ENCODE data around the gene EPN3.
A peak's percentile ranks its signal among the peaks of the same experiment; 100 is the strongest.

Gene EPN3

GRCh38 chr17:50524838-50525237 lies 7.7 kb upstream of the EPN3 start:
- H3K4me3 ChIP-seq (ENCODE audit: low read length): no peak overlapping the region
- no peaks in the 10 kb centered on the region for H3K36me3 ChIP-seq (ENCODE audit: control insufficient read depth, low read depth, low read length)
- H3K9me3 ChIP-seq (ENCODE audit: control insufficient read depth, low read depth, low read length): no peaks in the 10 kb centered on the region
- no peak overlapping the region for H3K9ac ChIP-seq (ENCODE audit: low read length)
- H3K27me3 ChIP-seq (ENCODE audit: control insufficient read depth, insufficient read depth, low read length): no peaks in the 10 kb centered on the region
- no peak overlapping the region for H3K27ac ChIP-seq (ENCODE audit: low read length)
- no peaks in the 10 kb centered on the region for H3K4me1 ChIP-seq (ENCODE audit: control insufficient read depth, low read depth, low read length)

- no peak overlapping the region for H3K27ac ChIP-seq (ENCODE audit: low read length)
- H3K27me3 ChIP-seq (ENCODE audit: control insufficient read depth, insufficient read depth, low read length): peaks cover 10% of the 10 kb centered on the region
- H3K4me1 ChIP-seq (ENCODE audit: control insufficient read depth, low read depth, low read length): no peaks in the 10 kb centered on the region
- no peak overlapping the region for H3K4me3 ChIP-seq (ENCODE audit: low read length)
- no peaks in the 10 kb centered on the region for H3K36me3 ChIP-seq (ENCODE audit: control insufficient read depth, low read depth, low read length)
- no peaks in the 10 kb centered on the region for H3K9me3 ChIP-seq (ENCODE audit: control insufficient read depth, low read depth, low read length)
- no peak overlapping the region for H3K9ac ChIP-seq (ENCODE audit: low read length)
Measured at GRCh38 chr17:50527155-50527762, 5.3 kb upstream of the EPN3 start.

GRCh38 chr17:50527949-50528474 lies 4.5 kb upstream of the EPN3 start:
- peaks cover 18% of the 10 kb centered on the region for H3K27me3 ChIP-seq (ENCODE audit: control insufficient read depth, insufficient read depth, low read length)

GRCh38 chr17:50529849-50530248 lies 2.7 kb upstream of the EPN3 start:
- Histone ChIP-seq H3K4me1 (ENCODE audit: control insufficient read depth, low read depth, low read length) (peaks cover 2% of the 10 kb centered on the region), H3K36me3 (ENCODE audit: control insufficient read depth, low read depth, low read length) (no peaks in the 10 kb centered on the region), H3K9me3 (ENCODE audit: control insufficient read depth, low read depth, low read length) (no peaks in the 10 kb centered on the region), H3K4me3 (ENCODE audit: low read length) (no peak overlapping the region), H3K9ac (ENCODE audit: low read length) (no peak overlapping the region), H3K27me3 (ENCODE audit: control insufficient read depth, insufficient read depth, low read length) (peaks cover 36% of the 10 kb centered on the region), H3K27ac (ENCODE audit: low read length) (no peak overlapping the region)

More at GRCh38 chr17:50527949-50528474, 4.5 kb upstream of the EPN3 start:
- Histone ChIP-seq H3K4me3 (ENCODE audit: low read length) (no peak overlapping the region), H3K36me3 (ENCODE audit: control insufficient read depth, low read depth, low read length) (no peaks in the 10 kb centered on the region), H3K9me3 (ENCODE audit: control insufficient read depth, low read depth, low read length) (no peaks in the 10 kb centered on the region), H3K9ac (ENCODE audit: low read length) (no peak overlapping the region), H3K4me1 (ENCODE audit: control insufficient read depth, low read depth, low read length) (no peaks in the 10 kb centered on the region), H3K27ac (ENCODE audit: low read length) (no peak overlapping the region)

GRCh38 chr17:50531428-50532025 lies 1.0 kb upstream of the EPN3 start:
- H3K4me1 ChIP-seq (ENCODE audit: control insufficient read depth, low read depth, low read length): peaks cover 2% of the 10 kb centered on the region
- no peaks in the 10 kb centered on the region for H3K36me3 ChIP-seq (ENCODE audit: control insufficient read depth, low read depth, low read length)
- no peak overlapping the region for H3K9ac ChIP-seq (ENCODE audit: low read length)
- no peak overlapping the region for H3K4me3 ChIP-seq (ENCODE audit: low read length)
- no peak overlapping the region for H3K27ac ChIP-seq (ENCODE audit: low read length)
- no peaks in the 10 kb centered on the region for H3K9me3 ChIP-seq (ENCODE audit: control insufficient read depth, low read depth, low read length)
- peaks cover 36% of the 10 kb centered on the region for H3K27me3 ChIP-seq (ENCODE audit: control insufficient read depth, insufficient read depth, low read length)

GRCh38 chr17:50533185-50533584 lies 650 bp downstream of the EPN3 start:
- H3K36me3 ChIP-seq (ENCODE audit: control insufficient read depth, low read depth, low read length): no peaks in the 10 kb centered on the region
- no peaks in the 10 kb centered on the region for H3K9me3 ChIP-seq (ENCODE audit: control insufficient read depth, low read depth, low read length)
- H3K4me1 ChIP-seq (ENCODE audit: control insufficient read depth, low read depth, low read length): peaks cover 2% of the 10 kb centered on the region
- H3K4me3 ChIP-seq (ENCODE audit: low read length): peak overlapping the region; percentile 58
- no peak overlapping the region for H3K27ac ChIP-seq (ENCODE audit: low read length)
- peaks cover 36% of the 10 kb centered on the region for H3K27me3 ChIP-seq (ENCODE audit: control insufficient read depth, insufficient read depth, low read length)
- no peak overlapping the region for H3K9ac ChIP-seq (ENCODE audit: low read length)

GRCh38 chr17:50533720-50534148 lies 1.2 kb downstream of the EPN3 start:
- Histone ChIP-seq H3K27me3 (ENCODE audit: control insufficient read depth, insufficient read depth, low read length) (peaks cover 36% of the 10 kb centered on the region), H3K9ac (ENCODE audit: low read length) (no peak overlapping the region), H3K4me1 (ENCODE audit: control insufficient read depth, low read depth, low read length) (peaks cover 2% of the 10 kb centered on the region), H3K4me3 (ENCODE audit: low read length) (peak overlapping the region; percentile 58), H3K27ac (ENCODE audit: low read length) (no peak overlapping the region), H3K36me3 (ENCODE audit: control insufficient read depth, low read depth, low read length) (no peaks in the 10 kb centered on the region), H3K9me3 (ENCODE audit: control insufficient read depth, low read depth, low read length) (no peaks in the 10 kb centered on the region)

GRCh38 chr17:50534222-50534978 lies 1.9 kb downstream of the EPN3 start:
- H3K4me3 ChIP-seq (ENCODE audit: low read length): peak overlapping the region; percentile 58
- no peak overlapping the region for H3K27ac ChIP-seq (ENCODE audit: low read length)

GRCh38 chr17:50534979-50535326 lies 2.4 kb downstream of the EPN3 start:
- Histone ChIP-seq H3K27me3 (ENCODE audit: control insufficient read depth, insufficient read depth, low read length) (peaks cover 36% of the 10 kb centered on the region), H3K27ac (ENCODE audit: low read length) (no peak overlapping the region), H3K36me3 (ENCODE audit: control insufficient read depth, low read depth, low read length) (no peaks in the 10 kb centered on the region), H3K4me3 (ENCODE audit: low read length) (no peak overlapping the region), H3K4me1 (ENCODE audit: control insufficient read depth, low read depth, low read length) (peaks cover 2% of the 10 kb centered on the region), H3K9ac (ENCODE audit: low read length) (no peak overlapping the region), H3K9me3 (ENCODE audit: control insufficient read depth, low read depth, low read length) (no peaks in the 10 kb centered on the region)

More at GRCh38 chr17:50534222-50534978, 1.9 kb downstream of the EPN3 start:
- Histone ChIP-seq H3K36me3 (ENCODE audit: control insufficient read depth, low read depth, low read length) (no peaks in the 10 kb centered on the region), H3K9ac (ENCODE audit: low read length) (no peak overlapping the region), H3K4me1 (ENCODE audit: control insufficient read depth, low read depth, low read length) (peaks cover 2% of the 10 kb centered on the region), H3K27me3 (ENCODE audit: control insufficient read depth, insufficient read depth, low read length) (peaks cover 36% of the 10 kb centered on the region), H3K9me3 (ENCODE audit: control insufficient read depth, low read depth, low read length) (no peaks in the 10 kb centered on the region)

GRCh38 chr17:50535407-50535806 lies 2.9 kb downstream of the EPN3 start:
- Histone ChIP-seq H3K4me1 (ENCODE audit: control insufficient read depth, low read depth, low read length) (peaks cover 2% of the 10 kb centered on the region), H3K27me3 (ENCODE audit: control insufficient read depth, insufficient read depth, low read length) (peaks cover 36% of the 10 kb centered on the region), H3K4me3 (ENCODE audit: low read length) (no peak overlapping the region), H3K36me3 (ENCODE audit: control insufficient read depth, low read depth, low read length) (no peaks in the 10 kb centered on the region), H3K27ac (ENCODE audit: low read length) (no peak overlapping the region), H3K9me3 (ENCODE audit: control insufficient read depth, low read depth, low read length) (no peaks in the 10 kb centered on the region), H3K9ac (ENCODE audit: low read length) (no peak overlapping the region)

GRCh38 chr17:50536683-50537646 lies 4.4 kb downstream of the EPN3 start:
- peaks cover 9% of the 10 kb centered on the region for H3K4me1 ChIP-seq (ENCODE audit: control insufficient read depth, low read depth, low read length)
- H3K9me3 ChIP-seq (ENCODE audit: control insufficient read depth, low read depth, low read length): no peaks in the 10 kb centered on the region
- peaks cover 38% of the 10 kb centered on the region for H3K27me3 ChIP-seq (ENCODE audit: control insufficient read depth, insufficient read depth, low read length)
- H3K36me3 ChIP-seq (ENCODE audit: control insufficient read depth, low read depth, low read length): no peaks in the 10 kb centered on the region
- H3K4me3 ChIP-seq (ENCODE audit: low read length): no peak overlapping the region
- no peak overlapping the region for H3K9ac ChIP-seq (ENCODE audit: low read length)
- no peak overlapping the region for H3K27ac ChIP-seq (ENCODE audit: low read length)

Data from iPS-18a (cell line).